Measurements from ENCODE around the gene PDZD8.

- TF ChIP-seq CTCF (IDR thresholded peaks at IDR 0.05) (no peak), POLR2A (IDR thresholded peaks at IDR 0.05) (peak in 1 of 2 donors; percentile 16)
Observed at GRCh38 chr10:117373823-117374505, 1.3 kb downstream of the PDZD8 start.
